WERI-Rb-1 (cell line): Measurements from ENCODE around the gene HTR3D.
"Not testable (repeated sequence)": the region's sequence is repeated elsewhere in the genome, so short reads cannot be mapped to it uniquely, and the experiment has no call there.

Experiments used
- DNase-seq: peaks from one replicate; pipeline ENCODE4 v3.0.0-alpha.2; 2020
- H3K27ac ChIP-seq: fragments of 250-450 bp; sonication (Bioruptor Pico); 2 replicates; pipeline ENCODE4 v1.5.1; 2020; ENCODE audit warnings: mild to moderate bottlenecking, moderate library complexity
- H3K27me3 ChIP-seq: fragments of 250-450 bp; sonication (Bioruptor Pico); 2 replicates; pipeline ENCODE4 v1.5.1; 2021; ENCODE audit warnings: mild to moderate bottlenecking, low read depth, moderate library complexity; ENCODE audit not compliant: insufficient read depth, severe bottlenecking
- H3K36me3 ChIP-seq: fragments of 250-450 bp; sonication (Bioruptor Pico); 2 replicates; pipeline ENCODE4 v1.5.1; 2020; ENCODE audit warnings: mild to moderate bottlenecking, moderate library complexity
- H3K4me3 ChIP-seq: 2 replicates; pipeline ENCODE4 v1.5.1; 2011; ENCODE audit warnings: low read depth, mild to moderate bottlenecking, control low read depth, low read length
- H3K9me3 ChIP-seq: fragments of 250-450 bp; sonication (Bioruptor Pico); 2 replicates; pipeline ENCODE4 v1.5.1; 2021; ENCODE audit warnings: mild to moderate bottlenecking, moderate library complexity; ENCODE audit not compliant: severe bottlenecking
- TF ChIP-seq, protein P1 (sequence below): IDR thresholded peaks from 2 replicates; pipeline ENCODE4 v1.5.1; 2011; ENCODE audit warnings: low read depth, mild to moderate bottlenecking, control low read depth, inconsistent platforms, low read length

HTR3D gene

DNA sequence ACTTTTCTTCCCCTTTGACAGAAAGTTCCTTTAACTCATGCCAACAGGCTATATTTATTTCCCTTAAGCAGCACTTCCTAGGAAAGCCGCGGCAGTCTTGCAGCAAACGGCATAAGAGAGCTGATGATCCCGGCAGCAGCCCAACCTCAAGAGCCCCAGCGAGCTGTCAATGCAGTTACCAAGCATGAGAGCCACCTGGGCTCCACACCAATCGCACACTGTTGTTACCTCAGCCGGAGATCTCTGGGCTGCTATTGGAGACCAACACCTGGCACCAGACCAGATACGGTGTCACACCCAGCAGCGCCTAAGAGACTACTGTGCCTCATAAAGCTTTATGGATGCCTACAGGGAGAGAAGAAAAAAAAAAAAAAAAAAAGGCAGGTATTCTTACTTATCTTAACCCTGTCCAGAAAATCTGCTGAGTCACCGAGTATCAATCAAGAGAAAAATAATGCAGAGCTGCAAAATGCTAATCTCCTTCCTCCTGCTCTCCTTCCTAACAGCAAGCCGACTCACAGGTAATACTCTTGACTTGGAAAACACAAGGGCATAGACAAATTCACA, 25.5 kb upstream of the HTR3D start:
- H3K9me3 ChIP-seq, result no peaks in the 10 kb centered on the region
- TF ChIP-seq, protein P1, sequence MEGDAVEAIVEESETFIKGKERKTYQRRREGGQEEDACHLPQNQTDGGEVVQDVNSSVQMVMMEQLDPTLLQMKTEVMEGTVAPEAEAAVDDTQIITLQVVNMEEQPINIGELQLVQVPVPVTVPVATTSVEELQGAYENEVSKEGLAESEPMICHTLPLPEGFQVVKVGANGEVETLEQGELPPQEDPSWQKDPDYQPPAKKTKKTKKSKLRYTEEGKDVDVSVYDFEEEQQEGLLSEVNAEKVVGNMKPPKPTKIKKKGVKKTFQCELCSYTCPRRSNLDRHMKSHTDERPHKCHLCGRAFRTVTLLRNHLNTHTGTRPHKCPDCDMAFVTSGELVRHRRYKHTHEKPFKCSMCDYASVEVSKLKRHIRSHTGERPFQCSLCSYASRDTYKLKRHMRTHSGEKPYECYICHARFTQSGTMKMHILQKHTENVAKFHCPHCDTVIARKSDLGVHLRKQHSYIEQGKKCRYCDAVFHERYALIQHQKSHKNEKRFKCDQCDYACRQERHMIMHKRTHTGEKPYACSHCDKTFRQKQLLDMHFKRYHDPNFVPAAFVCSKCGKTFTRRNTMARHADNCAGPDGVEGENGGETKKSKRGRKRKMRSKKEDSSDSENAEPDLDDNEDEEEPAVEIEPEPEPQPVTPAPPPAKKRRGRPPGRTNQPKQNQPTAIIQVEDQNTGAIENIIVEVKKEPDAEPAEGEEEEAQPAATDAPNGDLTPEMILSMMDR, result no peak
- H3K27me3 ChIP-seq, result no peaks in the 10 kb centered on the region
- peak; percentile 75 for DNase-seq
- H3K27ac ChIP-seq, result peak overlapping the region; percentile 54
- H3K36me3 ChIP-seq, result peaks cover 5% of the 10 kb centered on the region
- H3K4me3 ChIP-seq, result no peak overlapping the region

DNA sequence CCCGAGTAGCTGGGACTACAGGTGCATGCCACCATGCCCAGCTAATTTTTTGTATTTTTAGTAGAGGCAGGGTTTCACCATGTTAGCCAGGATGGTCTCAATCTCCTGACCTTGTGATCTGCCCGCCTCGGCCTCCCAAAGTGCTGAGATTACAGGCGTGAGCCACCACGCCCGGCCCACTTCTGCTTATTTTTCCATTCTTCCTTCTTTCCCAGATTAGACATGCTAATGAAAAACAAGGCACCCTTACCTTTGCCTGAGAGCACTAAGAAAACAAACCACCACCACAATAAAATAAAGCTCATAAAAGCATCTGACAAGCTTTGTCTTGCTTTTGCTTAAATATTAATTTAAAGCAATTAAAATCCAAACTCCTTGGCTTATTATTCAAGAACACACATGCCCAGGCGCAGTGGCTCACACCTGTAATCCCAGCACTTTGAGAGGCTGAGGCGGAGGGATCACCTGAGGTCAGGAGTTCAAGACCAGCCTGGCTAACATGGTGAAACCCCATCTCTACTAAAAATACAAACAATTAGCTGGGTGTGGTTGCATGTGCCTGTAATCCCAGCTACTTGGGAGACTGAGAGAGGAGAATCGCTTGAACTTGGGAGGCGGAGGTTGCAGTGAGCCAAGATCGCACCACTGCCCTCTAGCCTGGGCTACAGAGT, 24.3 kb upstream of the HTR3D start:
- not testable (repeated sequence) for H3K27me3 ChIP-seq, H3K4me3 ChIP-seq, H3K9me3 ChIP-seq, DNase-seq, H3K27ac ChIP-seq
- peaks cover 14% of the 10 kb centered on the region for H3K36me3 ChIP-seq

DNA sequence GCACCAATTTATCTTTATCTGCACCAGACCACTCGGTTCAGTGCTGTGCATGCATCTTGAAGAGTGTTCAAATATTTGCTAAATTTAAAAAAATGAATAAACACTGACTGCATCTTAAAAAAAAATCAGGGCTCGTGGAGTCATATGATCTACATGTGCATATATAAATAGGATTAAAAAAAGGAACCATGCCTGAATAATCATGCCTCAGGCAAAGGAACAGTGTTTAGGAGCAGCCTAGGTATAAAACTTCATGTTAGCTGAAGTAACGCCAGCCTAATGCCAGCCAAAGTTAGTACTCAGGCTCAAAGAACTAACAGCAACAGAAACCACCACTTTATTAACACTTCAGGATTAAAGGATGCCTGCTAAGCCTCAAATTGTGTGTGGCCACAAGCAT, 23.4 kb upstream of the HTR3D start:
- TF ChIP-seq, protein P1, result no peak
- no peaks in the 10 kb centered on the region for H3K27me3 ChIP-seq
- DNase-seq, result no peak
- H3K36me3 ChIP-seq, result peaks cover 16% of the 10 kb centered on the region
- H3K9me3 ChIP-seq, result no peaks in the 10 kb centered on the region
- H3K4me3 ChIP-seq, result no peak overlapping the region
- no peak overlapping the region for H3K27ac ChIP-seq

DNA sequence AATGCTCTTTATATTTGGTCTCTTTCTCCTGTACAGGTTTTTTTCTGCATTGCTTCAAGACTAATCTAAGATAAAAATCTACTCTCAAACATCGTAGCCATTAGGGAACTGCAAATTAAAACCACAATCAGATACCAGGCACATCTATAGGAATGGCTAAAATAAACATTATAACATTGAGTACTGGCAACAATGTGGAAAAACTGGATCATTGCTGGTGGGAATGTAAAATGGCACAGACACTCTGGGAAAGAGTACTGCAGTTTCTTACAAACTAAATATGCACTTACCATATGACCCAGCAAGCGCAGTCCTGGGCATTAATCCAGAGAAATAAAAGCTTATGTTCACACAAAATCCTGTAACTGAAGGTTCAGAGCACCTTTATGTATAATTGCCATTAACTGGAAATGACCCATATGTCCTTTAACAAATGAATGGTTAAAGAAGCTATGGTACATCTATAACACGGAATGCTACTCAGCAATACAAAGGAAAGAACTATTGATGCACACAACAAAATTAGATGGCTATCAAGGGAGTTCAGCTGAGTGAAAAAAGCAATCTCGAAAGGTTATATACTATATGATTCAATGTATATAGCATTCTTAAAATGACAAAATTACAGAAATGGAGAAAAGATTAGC, 20.2 kb upstream of the HTR3D start:
- H3K9me3 ChIP-seq, result no peaks in the 10 kb centered on the region
- H3K27ac ChIP-seq, result no peak overlapping the region
- no peak for DNase-seq
- TF ChIP-seq, protein P1, result no peak
- peaks cover 20% of the 10 kb centered on the region for H3K36me3 ChIP-seq
- no peaks in the 10 kb centered on the region for H3K27me3 ChIP-seq
- no peak overlapping the region for H3K4me3 ChIP-seq

DNA sequence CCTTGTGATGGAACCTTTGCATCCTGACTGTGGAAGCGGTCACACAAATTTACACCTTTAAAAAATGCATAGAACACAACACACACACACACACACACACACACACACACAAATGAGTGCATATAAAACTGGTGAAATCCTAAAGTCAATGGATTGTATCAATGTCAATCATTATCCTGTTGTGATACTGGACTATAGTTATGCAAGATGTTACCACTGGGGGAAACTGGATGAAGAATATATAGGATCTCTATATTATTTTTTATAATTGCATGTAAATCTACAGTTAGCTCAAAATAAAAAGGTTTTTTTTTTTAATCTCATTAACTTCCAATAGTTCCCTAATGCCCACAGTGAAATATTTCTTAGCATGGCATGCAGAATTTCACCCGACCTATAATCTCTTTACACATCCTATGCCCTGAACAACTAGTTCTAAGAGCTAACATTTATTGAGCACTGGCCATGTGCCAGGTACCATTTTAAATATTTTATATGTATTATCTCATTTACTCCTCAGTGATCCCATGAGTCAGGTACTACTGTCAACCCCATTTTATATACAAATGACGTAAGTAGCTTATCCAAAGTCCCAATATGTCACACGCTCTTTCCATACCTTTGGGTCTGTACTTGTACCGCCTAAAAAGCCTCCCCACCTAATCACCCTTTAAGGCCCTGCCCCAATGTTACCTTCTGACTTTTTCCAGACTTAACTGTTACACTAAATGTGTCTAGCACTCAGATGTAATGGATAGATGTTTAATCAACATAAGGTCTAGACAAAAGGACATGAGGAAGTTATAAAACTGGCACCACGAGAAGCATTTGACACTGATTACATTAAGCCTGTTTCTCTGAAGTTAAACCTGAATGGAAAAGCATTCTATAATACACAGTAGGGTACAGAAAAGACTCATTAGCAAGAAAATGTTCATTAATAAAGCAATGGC, 19.3 kb upstream of the HTR3D start:
- peak; percentile 15 for DNase-seq
- H3K4me3 ChIP-seq, result no peak overlapping the region
- no peaks in the 10 kb centered on the region for H3K27me3 ChIP-seq
- TF ChIP-seq, protein P1, result no peak
- H3K27ac ChIP-seq, result no peak overlapping the region
- no peaks in the 10 kb centered on the region for H3K9me3 ChIP-seq
- H3K36me3 ChIP-seq, result peaks cover 23% of the 10 kb centered on the region
